GM12865 (cell line): ENCODE measurements around the gene NAGLU.

Source experiments
- DNase-seq: peaks from one replicate; pipeline ENCODE4 v3.0.0; 2010; ENCODE audit warnings: low read depth
- H3K4me3 ChIP-seq: 2 replicates; pipeline ENCODE4 v1.5.1; 2011; ENCODE audit warnings: mild to moderate bottlenecking, low read depth, low read length, control low read depth
- CTCF ChIP-seq: IDR thresholded peaks from 2 replicates; pipeline ENCODE4 v1.5.1; 2011; ENCODE audit warnings: low read length, control low read depth, low read depth, inconsistent platforms; ENCODE audit not compliant: insufficient read depth; ENCODE audit errors: missing control alignments

Gene NAGLU

GRCh38 chr17:42536048-42536371 lies at the start of gene NAGLU:
Gene NAGLU (plus strand): TSS chr17:42536241. CDS start chr17:42536273, 32 bp downstream.
- no peak for TF ChIP-seq CTCF
- H3K4me3 ChIP-seq = peak within 1 kb of the TSS; percentile 61
- peak; percentile 95 for DNase-seq

GRCh38 chr17:42488032-42488431 lies 48.0 kb upstream of the NAGLU start:
- no peak overlapping the region for H3K4me3 ChIP-seq
- no peak for DNase-seq
- TF ChIP-seq CTCF = no peak

GRCh38 chr17:42493319-42493718 lies 42.7 kb upstream of the NAGLU start:
- no peak for TF ChIP-seq CTCF
- no peak for DNase-seq
- no peak overlapping the region for H3K4me3 ChIP-seq

- DNase-seq = no peak
- no peak overlapping the region for H3K4me3 ChIP-seq
- TF ChIP-seq CTCF = no peak
Observed at GRCh38 chr17:42494673-42495072, 41.4 kb upstream of the NAGLU start.

- no peak overlapping the region for H3K4me3 ChIP-seq
- TF ChIP-seq CTCF = no peak
- DNase-seq = no peak
Observed at GRCh38 chr17:42498828-42499227, 37.2 kb upstream of the NAGLU start.

- DNase-seq = no peak
- TF ChIP-seq CTCF = no peak
Observed at GRCh38 chr17:42502091-42502490, 34.0 kb upstream of the NAGLU start.

GRCh38 chr17:42502926-42503325 lies 33.1 kb upstream of the NAGLU start:
- no peak for TF ChIP-seq CTCF

More at GRCh38 chr17:42502091-42502490, 34.0 kb upstream of the NAGLU start:
- H3K4me3 ChIP-seq = no peak overlapping the region

More at GRCh38 chr17:42502926-42503325, 33.1 kb upstream of the NAGLU start:
- H3K4me3 ChIP-seq = no peak overlapping the region
- DNase-seq = no peak
